GM12873 (cell line): ENCODE measurements around the gene DUSP8.

ENCODE experiments used
- CTCF ChIP-seq: IDR thresholded peaks from 2 replicates; pipeline ENCODE4 v1.5.1; 2012; ENCODE audit warnings: low read depth, mild to moderate bottlenecking, moderate library complexity, low read length, control low read depth; ENCODE audit not compliant: insufficient read depth; ENCODE audit errors: missing control alignments

Gene DUSP8

GRCh38 chr11:1505480-1505879 lies 66.6 kb downstream of the DUSP8 start:
- peak; percentile 9 for TF ChIP-seq CTCF

- no peak for TF ChIP-seq CTCF
Measured at GRCh38 chr11:1504581-1505290, 67.3 kb downstream of the DUSP8 start.

GRCh38 chr11:1504138-1504537 lies 67.9 kb downstream of the DUSP8 start:
- TF ChIP-seq CTCF: no peak
